NCI-H226 (cell line): ENCODE data around the gene POU2F3.

Source experiments
- DNase-seq: peaks from one replicate; pipeline ENCODE4 v3.0.0-alpha.2; 2015

The POU2F3 gene

DNA sequence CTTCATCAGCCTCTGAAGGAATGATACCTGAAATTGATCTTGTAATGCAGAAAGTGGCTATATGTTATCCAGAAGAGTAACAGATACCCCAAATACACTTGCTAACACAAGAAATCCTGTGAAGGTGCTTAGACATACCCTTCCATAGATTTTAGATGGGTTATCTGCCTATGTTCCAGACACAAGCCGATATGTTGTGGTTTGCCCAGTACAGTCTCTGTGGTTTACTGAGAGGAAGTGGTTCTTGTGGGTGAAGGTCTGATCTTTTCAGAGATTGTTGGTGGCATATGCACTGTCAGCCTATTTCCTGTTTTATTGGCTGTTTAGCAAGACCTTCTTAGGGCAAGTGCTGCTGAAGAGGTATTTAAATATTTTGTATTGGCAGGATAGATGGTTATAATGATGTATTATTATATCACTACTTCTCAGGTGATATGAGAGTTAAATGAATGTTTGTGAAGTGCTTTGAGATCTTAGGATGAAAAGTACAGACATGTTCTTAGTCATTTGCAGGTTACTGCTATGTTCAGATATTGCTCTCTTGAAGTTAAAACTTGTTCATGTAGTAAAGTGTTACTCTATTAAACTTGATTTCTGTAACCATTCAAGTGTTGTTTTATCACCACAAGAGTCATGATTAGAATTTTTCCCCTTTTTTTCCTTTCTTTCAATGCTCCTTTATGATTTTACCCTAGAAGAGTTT, 104.5 kb downstream of the POU2F3 start:
- peak; percentile 55 for DNase-seq

DNA sequence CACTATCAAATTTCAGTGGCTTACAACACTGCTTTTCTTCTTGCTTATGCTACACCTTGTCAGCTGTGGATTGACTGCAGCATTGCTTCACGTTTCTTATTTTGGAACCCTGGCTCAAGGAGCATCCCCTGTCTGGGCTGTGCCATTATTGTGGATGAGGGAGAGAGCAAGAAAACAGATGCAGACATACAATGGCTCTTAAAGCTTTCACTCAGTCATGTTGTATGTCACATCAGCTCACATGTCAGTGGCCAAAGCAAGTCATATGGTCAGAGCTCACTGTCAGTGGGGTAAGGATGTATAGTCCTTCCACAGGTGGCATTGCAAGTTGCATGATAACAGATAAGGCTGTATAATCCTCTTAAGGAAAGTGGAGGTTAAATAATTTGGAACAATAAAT, 106.3 kb downstream of the POU2F3 start:
- DNase-seq: no peak

DNA sequence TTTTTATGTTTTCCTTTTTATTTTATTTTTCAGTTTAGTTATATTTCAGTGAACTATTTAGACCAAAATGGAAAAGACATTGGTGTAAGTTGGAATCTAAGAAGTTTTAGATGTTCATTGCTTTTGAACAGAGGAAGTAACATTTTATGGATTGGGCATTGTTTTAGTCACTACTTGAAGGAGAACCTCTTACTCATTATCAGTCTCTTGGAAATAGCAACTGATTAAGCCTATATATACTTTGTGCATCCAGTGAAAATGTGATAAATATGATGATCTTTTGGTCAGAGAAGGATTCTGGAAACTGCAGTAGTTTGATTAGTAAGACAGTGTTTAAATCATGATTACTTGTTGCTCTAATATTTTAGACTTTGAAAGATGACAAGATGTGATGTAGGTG, 110.7 kb downstream of the POU2F3 start:
- no peak for DNase-seq

DNA sequence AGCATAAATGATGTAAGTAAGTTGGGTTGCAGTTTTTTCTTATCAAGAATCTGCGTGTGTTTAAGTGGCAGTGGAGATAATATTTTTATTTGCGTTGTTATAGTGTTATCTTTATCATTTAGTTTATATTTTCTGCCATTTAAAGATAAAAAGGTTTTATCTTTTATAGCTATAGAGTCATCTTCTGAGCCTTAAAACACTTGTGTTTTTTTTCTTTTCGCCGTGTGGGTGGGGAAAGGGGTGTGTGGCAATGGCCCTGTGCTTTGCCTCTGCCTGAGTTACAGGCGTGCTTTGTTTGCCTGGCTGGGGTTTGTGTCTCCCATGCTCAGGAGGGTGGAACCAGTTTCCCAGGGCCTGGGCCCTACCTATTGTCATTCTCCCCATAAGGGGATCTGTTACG, 112.5 kb downstream of the POU2F3 start:
- no peak for DNase-seq

DNA sequence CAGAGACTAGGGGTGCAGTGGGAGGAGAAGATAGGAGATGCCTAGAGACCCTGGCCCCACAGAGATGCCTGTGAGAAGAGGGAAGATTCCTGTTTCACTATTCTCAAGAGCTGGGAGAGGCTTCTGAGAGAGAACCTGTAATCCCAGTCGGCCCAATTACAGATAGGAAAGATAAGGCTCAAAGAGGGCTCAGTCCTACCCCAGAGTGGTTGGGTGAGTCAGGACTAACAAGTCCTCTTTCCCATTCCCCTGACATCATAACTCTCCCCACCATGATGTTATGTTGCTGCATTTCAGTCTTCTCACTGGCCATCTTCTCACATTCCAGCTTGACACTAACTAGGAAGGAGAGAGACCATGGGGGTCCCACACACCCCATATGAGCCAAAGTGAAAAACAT, 114.1 kb downstream of the POU2F3 start:
- DNase-seq: peak; percentile 43

DNA sequence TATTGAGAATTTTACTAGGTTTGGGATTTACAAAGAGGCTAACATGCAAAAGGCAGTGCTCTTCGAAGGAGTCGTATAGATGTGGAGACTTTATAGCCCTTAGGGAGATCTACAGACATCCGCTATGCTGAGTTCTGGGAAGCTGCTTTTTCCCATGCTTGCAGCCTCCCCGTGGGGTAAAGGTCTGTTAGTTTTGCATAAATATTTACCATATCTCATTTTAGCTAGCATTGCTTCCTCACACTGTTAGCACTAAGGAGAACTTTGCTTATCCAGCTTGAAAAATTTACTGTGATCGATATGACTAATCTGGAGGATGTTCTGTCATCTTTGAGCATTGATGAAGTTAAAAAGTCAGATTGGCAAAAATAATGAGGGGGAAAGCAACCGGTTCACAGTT, 114.8 kb downstream of the POU2F3 start:
- no peak for DNase-seq

DNA sequence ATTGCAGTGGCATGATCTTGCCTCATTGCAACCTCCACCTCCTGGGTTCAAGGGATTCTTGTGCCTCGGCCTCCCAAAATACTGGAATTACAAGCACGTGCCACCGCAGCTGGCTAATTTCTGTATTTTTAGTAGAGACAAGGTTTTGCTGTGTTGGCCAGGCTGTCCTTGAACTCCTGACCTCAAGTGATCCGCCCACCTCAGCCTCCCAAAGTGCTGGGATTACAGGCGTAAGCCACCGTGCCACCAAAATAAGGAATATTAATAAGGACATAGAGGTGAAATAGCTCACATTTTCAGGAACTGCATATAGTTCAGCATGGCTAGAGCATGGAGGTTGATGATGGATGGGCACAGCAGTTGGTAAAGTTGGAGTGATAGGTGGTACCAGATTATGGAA, 117.7 kb downstream of the POU2F3 start:
- DNase-seq: no peak

DNA sequence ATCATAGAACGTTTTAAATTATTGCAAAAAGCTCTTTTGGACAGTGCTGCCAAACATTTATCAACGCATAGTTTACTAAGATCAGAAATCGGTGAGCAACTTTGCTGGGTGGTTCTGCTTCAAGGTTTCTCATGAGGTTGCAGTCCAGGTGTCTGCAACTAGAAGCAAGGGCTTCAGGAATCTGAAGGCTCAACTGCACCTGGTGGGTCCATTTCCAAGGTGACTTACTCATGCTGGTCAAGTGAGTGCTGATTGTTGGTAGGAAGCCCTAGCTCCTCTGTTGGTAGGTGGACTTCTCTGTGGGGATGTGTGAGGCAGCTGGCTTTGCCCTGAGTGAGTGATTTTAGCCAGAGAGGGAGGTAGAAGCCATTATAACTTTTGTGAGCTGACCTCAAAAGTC, 118.8 kb downstream of the POU2F3 start:
- DNase-seq: no peak

DNA sequence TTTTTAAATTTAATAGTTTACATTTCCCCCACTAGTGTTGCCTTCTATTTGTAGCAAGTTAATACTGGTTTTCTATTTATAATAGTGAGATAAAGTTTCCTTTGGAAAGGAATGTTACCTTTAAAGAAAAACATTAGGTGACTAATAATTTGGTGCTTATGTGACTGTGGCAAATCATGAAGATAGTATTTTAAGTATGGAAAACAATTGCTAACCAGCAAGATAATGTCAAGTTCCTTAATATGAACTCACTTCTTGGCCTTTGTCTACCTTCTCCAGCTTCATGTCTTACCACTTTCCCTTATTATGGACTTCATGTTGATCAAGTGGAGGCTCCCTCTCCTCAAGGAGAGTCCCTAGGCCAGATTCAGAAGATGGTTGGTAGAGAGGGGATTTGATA, 123.5 kb downstream of the POU2F3 start:
- no peak for DNase-seq

DNA sequence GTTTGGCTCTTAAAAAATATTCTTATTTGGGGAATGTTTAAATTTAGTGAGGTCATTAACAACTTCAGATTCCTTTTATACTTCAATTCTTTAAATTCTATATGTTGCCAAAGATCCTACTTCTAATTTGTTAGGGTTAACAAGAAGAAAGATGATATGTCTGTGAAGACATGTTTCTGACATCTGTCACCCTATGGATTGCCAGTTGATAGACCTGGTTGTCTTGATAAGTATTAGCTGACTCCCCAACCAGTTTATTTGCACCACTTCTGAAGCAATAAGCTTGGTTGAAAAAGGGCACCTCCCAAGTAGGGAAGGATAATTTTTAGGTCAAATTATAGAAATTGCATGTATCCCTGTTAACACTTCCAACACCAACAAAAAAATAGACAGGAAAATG, 125.6 kb downstream of the POU2F3 start:
- no peak for DNase-seq
